Kidney glomerular epithelial cell (primary cell): Measurements from ENCODE around the gene ERBB2.
"Not testable (repeated sequence)": the region's sequence is repeated elsewhere in the genome, so short reads cannot be mapped to it uniquely, and the experiment has no call there.

Source experiments
- DNase-seq: peaks from one replicate; lab custom pipeline; 2025; lab: John Stamatoyannopoulos, UW

ERBB2 gene

DNA sequence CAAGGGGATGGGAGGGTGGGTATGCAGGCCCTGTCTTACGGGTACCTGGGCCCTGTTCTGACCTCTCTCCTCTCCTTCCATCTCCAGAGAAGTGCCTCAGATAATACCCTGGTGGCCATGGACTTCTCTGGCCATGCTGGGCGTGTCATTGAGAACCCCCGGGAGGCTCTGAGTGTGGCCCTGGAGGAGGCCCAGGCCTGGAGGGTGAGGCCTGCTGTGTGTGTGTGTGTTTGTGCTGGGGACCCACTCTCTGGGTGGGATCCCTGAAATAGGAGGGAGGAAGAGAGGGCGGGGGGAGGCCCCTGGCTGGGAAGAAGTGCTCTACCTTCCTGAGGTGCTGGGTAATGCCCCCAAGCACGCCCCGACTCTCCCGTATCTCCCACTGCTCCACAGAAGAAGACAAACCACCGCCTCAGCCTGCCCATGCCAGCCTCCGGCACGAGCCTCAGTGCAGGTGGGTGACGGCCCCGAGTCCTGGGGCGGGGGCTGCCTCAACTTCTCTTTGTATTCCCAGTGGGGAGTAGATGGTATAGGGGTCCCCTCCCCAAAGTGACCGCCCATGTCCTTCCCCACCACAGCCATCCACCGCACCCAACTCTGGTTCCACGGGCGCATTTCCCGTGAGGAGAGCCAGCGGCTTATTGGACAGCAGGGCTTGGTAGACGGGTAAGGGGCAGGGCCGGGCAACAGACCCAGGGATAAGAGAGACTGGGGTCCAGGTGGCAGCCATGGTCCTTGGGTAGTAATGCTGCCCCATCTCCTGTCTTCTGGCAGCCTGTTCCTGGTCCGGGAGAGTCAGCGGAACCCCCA is 45.7 kb downstream of the ERBB2 start:
- no peak for DNase-seq

DNA sequence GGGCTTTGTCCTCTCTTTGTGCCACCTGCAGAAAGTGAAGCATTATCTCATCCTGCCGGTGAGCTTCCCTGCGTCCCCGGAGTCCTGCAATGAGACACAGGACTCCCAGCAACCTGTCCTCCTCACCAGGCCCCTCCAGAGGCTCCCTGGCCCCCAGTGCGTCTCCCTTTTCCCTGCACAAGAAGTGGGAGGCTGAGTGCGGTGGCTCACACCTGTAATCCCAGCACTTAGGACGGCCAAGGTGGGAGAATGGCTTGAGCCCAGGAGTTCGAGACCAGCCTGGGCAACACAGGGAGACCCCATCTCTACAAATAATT is 46.2 kb downstream of the ERBB2 start:
- DNase-seq: no peak

DNA sequence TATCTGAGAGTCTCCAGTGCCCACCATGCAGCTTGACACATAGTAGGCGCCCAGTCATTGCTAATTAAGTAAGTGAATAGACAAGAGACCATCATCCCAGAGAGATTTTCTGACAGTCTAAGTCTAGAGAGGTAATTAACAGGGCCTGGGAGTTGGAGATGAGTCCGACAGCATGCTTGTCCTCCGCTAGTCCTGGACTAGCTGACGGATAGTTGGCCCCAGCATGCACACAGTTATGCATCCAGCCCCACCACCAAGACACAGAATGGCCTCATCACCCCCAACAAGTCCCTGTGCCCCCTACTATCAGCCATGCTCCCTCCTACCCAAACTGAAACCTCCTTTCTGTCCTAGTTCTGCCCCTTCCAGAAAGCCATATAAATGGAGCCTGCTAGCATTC is 47.9 kb downstream of the ERBB2 start:
- DNase-seq: no peak

DNA sequence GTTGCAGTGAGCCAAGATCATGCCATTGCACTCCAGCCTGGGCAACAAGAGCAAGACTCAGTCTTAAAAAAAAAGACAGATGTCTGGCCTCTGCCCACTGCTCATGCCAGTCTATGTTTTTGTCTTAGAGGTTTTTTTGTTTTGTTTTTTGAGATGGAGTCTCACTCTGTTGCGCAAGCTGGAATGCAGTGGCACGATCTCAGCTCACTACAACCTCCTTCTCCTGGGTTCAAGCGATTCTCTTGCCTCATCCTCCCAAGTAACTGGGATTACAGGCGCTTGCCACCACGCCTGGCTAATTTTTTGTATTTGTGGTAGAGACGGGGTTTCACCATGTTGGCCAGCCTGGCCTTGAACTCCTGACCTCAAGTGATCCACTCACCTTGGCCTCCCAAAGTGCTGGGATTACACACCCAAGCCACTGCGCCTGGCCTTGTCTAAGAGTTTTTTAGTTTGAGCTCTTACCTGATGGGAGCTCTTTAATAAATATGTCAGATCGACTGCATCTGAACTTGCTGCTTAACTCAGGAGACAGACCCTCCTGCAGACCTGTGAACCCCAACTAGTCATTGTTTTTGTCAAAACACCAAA is 48.7 kb downstream of the ERBB2 start:
- DNase-seq: not testable (repeated sequence)

DNA sequence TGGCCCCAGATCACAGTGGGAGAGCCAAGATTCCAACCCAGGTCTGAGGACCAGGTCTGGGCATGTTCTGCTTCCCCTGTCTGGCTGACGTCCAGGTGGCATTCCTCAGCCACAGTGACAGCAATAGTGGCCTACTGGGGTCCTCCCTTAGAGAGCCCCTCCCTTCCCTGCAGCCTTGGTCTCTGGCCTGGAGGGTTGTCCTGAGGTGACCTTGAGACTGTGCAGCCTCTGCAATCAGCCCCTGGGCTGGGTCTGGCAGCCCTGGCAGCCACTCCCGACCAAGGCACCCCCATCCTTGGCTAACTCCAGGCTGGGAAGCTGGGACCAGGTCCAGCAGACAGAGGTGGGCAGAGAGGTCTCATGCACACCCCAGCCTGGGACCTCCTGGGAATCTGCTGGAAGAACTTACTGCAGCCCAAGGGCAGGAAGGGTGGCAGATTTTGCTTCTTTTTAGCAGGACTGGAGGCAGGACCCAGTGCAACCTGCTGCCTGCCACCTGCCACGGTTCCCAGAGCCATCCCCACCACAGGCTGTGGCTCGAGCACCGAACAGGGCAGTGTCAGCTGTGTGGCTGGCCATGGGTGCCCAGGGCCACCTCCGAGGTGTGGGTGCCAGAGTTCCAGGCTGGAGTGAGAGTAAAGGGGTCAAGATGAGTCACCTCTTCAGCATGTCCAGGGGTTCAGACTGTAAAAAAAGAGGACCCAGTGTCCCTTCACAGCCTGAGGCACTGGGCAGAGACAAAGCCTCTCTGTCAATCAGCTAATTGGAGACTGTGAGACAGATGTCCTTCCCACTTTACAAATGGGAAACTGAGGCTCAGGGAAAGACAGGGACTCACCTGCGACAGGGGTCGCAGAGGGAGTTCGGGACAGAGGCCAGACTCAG is 50.5 kb downstream of the ERBB2 start:
- DNase-seq: no peak

DNA sequence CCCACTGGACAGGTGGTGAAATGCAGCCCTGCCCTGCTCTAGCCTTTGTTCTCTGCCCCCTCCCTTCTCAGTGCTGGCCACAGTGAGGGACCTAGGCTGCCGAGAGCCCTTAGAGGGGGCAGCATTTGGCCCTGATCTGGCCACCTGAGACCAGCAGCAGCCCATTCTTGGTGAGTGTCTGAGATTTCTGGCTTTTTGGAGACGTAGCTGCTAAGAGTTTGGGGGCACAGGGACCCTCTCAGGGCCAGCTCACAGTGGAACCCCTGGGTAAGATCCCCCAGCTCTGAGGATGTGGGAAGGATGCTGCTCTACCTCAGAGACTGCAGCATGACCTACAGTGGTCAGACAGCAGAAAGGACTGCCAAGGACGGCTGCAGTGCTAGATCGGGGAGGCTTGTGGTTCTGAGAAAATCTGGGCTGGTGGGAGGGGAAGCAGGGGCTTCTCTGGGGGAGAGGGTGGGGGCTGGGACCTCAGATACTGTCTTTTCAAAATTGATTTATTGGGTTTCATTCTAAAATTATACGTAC is 51.2 kb downstream of the ERBB2 start:
- DNase-seq: no peak

DNA sequence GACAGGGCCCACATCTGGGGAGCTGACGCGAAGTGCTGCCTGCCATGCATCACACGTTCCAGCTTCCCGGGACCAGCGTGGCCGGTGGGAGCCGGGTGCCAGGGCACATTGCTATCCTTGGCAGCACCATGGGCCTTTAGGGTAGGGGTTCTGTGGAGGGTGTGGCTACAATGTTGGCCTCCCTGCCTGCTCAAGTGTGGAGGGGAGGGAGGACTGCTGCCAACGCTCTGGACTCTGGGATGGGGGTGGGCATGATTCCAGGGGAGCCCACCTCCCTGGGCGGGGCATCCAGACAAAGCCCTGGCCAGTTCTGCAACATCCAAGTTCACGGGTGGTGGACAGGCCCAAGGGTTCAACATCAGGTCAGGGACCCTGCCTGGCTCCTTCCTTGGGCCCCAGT is 51.8 kb downstream of the ERBB2 start:
- no peak for DNase-seq

DNA sequence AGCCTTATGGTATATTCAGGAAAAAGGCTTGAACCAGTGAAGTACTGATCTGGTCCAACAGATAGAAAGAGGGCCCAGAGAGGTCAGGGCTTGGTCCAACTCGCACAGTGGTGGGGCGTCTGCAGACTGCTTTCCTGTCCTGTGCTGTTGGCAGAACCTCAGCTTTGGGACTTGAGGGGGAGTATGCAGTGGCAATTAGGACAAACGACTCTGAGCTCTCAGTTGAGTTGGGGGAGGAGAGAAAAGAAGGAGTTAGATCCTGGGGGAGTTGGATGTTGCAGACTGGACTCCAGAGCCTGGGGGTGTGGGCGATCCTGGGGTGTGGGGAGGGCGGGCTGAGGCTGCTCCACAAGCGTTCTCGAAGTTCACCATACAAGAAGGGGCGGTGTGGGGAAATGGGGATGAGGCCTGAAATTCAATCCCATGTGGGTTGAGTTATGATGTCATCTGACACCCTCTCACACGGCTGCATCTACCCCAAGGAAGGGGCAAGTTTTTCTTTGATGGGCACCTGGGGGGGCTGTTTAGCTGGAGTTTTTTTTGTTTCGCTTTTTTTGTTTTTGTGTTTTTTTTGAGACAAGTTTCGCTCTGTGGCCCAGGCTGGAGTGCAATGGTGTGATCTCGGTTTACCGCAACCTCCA is 52.5 kb downstream of the ERBB2 start:
- no peak for DNase-seq

DNA sequence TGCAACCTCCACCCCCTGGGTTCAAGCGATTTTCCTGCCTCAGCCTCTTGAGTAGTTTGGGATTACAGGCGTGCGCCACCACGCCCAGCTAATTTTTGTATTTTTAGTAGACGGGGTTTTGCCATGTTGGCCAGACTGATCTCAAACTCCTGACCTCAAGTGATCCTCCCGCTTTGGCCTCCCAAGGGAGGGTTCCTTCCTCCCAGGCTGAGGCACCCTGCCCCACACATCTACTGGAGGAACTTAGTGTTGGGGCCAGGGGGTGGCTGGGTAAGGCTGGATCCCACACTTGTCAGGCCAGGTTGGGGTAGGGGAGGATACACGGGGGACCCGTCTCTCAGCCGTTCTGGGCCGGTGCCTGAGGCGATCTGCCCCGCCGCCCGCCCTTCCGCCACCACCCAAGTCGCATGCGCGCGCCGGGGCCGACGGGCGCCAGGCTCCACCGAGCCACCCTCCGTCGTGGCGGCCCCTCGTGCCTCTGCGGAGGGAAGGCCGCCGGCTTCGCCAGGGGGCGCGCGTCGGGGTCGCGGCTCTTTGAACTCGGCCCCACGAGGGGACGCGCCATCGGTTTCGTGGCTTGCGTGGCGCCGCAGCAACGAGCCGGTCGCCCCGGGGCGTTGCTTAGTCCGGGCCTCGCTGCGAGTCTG is 53.8 kb downstream of the ERBB2 start:
- no peak for DNase-seq

DNA sequence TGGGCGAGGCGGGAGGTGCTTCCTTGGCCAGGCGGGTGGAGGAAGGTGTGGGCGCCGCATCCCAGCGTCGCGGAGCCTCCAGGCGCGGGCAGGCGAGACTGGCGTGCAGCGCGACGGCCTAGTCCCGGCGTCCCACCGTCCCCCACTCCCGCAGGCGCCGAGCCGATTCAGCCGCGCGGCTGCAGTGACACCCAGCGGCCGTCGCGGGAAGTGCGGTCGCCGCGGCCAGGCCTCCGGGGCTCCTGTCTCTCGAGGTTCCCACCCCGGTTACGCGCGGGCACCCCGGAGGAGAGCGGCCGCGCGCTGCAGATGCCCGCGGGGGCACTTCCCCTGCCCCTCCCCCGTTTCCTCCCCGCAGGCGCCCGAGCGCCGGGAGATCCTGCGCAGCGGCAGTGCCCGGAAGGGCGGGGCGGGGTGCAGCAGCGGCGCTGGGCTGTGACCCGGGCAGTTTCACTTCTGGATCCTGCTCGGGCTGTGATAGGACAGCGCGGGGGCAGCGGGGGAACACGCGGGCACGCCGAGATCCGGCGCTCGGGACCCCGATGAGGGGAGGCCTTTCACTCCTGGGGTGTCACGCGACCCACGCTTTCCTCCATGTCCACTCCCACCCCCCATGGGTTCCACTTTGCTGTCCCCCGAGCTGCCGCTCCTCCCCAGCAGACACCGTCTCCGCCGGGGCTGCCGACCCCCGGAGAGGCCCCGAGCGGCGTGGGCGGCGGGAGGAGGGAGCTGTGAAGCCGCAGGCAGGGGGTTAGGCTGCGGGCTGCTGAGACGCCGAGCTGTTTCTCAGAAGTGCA is 54.5 kb downstream of the ERBB2 start:
- DNase-seq: peak; percentile 75

DNA sequence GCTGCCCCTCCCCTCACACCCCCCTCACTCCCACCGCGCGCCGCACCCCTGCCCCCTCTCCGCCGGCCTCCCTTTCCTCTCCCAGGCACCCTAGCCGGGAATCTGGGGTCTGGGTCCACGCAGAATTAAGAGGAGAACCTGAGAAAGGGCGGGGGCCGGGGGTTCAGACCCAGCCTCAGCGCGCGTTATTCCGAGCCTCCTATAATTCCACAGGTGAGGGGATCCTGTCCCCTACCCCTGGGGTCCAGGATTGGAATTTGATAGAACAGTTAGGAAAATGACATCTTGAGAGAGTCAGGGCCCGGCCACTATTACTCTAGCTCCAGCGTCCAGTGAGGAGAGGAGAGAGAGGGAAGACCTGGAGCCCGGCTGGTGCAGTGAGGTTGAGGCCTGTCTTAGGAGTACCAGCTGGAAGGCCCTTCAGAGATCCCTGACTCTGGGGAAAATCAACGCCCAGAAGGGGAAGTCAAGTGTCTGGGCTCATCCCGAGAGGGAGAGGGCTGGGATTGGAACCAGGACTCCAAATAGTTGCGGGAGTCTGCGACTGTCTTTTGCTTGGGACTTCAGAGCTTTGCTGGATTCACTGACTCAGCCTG is 55.2 kb downstream of the ERBB2 start:
- no peak for DNase-seq

DNA sequence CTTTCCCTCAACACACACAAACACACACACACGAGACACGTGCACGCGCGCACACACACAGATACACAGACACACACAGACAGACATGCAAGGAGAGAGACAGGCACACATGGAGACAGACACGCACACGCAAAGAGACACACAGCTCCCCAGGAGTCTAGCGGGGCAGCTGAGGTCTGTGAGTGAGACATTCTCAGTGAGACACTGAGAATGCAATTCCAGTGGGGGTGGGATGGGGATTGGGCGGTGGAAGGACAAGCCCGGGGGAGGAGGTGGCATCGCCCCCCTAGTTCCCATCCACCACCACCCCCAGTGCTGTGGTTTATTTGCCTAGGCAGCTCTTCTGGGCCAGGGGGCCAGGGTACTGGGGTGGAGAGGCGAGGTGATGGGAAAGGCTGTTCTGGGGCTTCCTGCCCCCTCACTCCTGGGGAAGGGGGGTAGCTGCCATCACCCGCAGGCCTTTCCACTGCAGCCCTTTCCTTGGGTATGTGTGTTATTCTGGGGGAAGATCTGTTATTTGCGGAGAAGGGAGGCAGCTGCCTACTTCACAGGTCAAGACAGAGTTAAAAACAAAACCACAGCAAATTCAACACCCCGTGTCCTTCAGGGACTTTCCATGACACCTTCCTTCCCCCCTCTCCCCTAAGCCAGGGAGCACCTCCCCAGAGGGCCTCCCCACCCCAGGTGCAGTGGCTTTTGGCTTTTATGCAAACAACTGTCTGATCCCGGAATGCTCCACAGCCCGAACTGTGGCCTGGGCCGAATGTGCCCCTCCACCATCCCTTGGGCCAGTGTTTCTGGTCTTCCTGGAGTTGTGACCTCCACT is 55.9 kb downstream of the ERBB2 start:
- DNase-seq: no peak

DNA sequence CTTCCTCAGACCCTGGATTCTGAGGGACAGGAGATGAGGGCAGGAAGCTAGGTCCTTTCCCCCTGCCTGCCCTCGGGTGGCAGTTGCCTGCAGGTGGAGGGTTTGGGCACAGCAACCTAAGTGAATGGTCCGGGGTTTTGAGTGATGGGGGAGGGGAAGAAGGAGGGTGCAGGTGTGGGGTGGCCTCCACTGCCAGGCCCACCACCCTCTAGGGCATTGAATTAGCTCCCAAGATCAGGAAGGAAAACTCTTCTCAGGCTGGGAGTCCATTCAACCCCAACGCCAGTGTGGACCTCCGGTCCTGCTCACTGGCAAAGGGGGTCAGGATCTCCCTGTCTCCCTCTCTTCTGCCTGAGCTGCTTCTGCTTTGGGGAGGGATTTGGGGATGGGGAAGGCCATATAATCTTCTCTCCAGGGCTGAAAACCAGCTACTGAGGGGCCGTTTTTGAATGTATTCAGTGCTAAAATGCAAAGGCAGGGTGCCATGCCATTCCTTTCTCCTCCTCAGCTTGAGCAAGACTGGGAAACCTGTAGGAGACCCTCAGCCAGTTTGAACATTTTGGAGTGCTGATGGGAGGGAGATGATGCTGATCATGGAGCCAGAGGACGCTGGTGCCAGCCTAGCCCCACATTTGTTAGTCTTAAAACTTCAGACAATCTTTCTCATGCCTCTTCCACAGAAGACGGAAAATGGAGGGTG is 56.7 kb downstream of the ERBB2 start:
- no peak for DNase-seq

DNA sequence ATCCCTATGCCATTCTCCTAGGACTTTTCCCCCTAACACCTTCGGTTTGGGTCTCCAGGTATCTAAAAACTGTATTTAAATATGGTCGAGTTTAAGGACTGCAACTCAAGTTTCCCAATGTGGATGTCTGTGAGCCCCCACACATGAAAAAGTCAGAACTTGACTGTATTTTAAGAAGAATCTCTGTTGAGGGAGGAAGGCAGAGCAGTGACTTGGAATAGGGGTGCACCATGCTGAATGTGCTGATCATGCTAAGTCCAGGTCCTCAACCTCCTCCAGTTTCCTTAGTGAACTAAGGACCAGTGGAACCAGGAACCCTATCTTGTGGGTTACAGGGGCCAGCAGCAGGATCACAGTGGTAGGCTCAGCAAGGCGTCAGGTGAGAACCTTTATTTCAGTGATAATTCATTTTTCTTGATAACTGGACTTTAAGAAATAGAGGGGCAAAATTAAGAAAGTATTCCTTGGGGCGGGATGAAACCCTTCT is 57.4 kb downstream of the ERBB2 start:
- DNase-seq: no peak

DNA sequence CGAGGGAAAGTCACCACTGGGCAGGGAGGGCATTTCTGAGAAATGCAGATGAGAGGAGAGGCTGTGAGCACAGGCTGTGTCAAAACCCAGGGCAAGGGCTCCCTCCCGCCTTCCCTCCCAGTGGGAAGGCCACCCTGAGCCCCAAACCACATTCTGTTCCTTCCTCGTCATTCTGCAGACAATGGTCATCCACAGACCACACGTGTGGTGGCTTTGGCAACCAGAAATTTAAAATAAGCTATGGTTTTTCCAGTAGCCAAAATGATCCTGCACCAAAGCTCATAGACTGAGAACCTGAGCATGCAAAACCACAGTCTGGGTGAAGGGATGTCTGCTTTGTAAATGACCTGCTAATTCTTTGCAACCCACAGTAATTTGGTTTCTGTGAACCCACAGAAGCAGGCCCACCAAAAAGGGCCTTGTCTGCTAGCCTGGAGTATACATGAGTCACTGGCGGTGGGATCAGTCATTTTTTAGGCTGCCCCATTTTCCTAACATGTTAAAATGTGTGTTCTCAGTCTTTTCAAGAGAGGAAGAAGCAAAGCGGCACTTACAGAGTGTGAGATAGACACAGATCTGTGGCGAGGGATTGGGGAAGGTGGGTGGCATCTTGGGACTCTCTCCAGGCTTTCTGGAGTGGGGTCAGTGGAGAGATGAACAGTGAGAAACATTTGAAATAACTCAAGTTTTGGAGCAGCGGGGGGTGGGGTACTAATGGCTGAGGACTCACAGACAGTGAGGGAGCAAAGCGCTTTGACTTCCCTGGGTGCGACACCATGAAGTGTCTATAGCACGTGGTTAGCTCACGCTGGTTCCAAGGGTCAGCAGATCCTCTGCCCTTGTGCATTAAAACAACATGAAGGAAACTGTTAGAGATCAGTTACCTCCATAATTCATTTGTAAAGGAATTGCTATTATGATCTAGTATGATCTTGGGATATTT is 58.3 kb downstream of the ERBB2 start:
- DNase-seq: no peak

DNA sequence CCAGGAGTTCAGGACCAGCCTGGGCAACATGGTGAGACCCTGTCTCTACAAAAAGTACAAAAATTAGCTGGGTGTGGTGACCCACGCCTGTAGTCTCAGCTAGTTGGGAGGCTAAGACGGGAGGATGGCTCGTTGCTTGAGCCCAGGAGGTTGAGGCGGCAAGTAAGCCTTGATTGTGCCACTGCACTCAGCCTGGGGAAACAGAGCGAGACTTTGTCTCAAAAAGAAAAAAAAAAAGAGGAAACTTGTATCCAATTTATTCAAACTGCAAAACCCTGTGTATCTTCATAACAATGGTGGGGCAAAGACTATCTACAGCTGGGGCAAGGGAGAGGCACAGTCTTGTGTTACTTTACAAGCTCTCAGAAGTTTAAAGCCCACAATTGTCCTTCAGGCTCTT is 59.3 kb downstream of the ERBB2 start:
- no peak for DNase-seq

DNA sequence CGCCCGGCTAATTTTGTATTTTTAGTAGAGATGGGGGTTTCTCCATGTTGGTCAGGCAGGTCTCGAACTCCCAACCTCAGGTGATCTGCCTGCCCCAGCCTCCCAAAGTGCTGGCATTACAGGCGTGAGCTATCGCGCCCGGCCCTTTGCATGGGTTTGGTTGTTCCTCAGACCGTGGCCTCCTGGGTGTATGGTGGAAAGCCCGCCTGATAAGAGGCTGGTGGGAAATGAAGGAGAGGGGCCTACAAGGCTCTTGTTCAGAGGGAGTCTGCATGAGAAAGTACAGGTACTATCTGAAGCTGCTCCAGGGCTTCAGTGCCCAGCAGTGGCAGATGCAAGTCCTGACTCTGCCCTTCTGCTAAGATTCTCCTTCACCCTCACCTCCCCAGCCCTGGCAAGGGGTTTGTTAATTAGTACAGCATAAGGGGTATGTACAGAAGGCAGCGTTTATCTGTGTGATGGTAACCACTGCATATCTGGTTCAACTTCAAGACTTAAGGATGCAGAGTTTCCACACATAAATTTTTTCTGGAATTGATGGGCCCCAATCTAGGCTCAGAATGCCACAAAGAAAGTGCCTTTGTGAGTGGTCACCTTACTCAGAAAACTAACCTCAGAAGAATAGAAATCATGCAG is 62.1 kb downstream of the ERBB2 start:
- no peak for DNase-seq
